GM12878 (cell line): Measurements from ENCODE around the gene CFL2. TPM values are rescaled to one million over a fixed set of nuclear protein-coding genes. Genes with fewer than 3 reads are reported as not detected.

Experiments
- ATAC-seq: fragments of 200-7000 bp; cut with Tn5 transposase; 3 replicates; pipeline ENCODE4 v1.9.1; 2020; ENCODE audit warnings: mild to moderate bottlenecking, moderate library complexity
- BruUV-seq: library from RNA; stranded (reverse); fragments of 400-500 nt; replicated peaks from 2 replicates; lab custom pipeline; 2021; lab: Mats Ljungman, UMichigan
- CTCF ChIA-PET: fragments of 300-600 bp; sonication (Branson Sonifier 250); formaldehyde crosslinking; extraction: SDS; loops from one replicate; lab custom pipeline; 2021; ENCODE audit warnings: inconsistent platforms; lab: Yijun Ruan, JAX
- POLR2A ChIA-PET: fragments of 350-600 bp; formaldehyde crosslinking; extraction: SDS; loops from one replicate; lab custom pipeline; 2021; ENCODE audit warnings: inconsistent platforms; lab: Charles Lee
- RAD21 ChIA-PET: fragments of 300-600 bp; sonication (Branson Sonifier 250); formaldehyde crosslinking; loops from one replicate; lab custom pipeline; 2023; ENCODE audit warnings: antibody characterized with exemption; ENCODE audit not compliant: unreplicated experiment; lab: Charles Lee
- SMC1A ChIA-PET: fragments of 300-600 bp; sonication (Branson Sonifier 250); formaldehyde crosslinking; loops from one replicate; lab custom pipeline; 2023; ENCODE audit not compliant: unreplicated experiment, uncharacterized antibody; lab: Charles Lee
- DNase-seq: peaks from one replicate; pipeline ENCODE4 v3.0.0-alpha.2; 2011; ENCODE audit warnings: low read depth, low spot score
- FAIRE-seq: peaks from 3 replicates; lab custom pipeline; 2011; peaks lifted over from hg19 to GRCh38; lab: Jason Lieb, UNC
- H2AFZ ChIP-seq: 2 replicates; pipeline ENCODE4 v1.6.0; 2011; ENCODE audit warnings: low read depth, low read length, control low read depth; ENCODE audit not compliant: control insufficient read depth
- H3K27ac ChIP-seq: 2 replicates; pipeline ENCODE4 v1.5.1; 2011; ENCODE audit warnings: control low read depth; ENCODE audit not compliant: control insufficient read depth, insufficient read depth
- H3K27me3 ChIP-seq, 2 experiments: replicated peaks in 1 of 2; 2 replicates each; pipeline versions ENCODE4 v1.6.0 to v1.6.1; 2011; ENCODE audit warnings: low read length in 1 of 2; ENCODE audit not compliant: control insufficient read depth in 2 of 2, insufficient read depth in 2 of 2
- H3K36me3 ChIP-seq, 2 experiments: 2 replicates each; pipeline ENCODE4 v1.5.1; 2011; ENCODE audit warnings: low read length in 1 of 2; ENCODE audit not compliant: control insufficient read depth in 2 of 2, insufficient read depth in 2 of 2
- H3K4me1 ChIP-seq: 2 replicates; pipeline ENCODE4 v1.6.1; 2011; ENCODE audit warnings: mild to moderate bottlenecking, low read length, moderate library complexity, mixed read lengths; ENCODE audit not compliant: control insufficient read depth, insufficient read depth
- H3K4me2 ChIP-seq: 2 replicates; pipeline ENCODE4 v1.6.0; 2011; ENCODE audit warnings: control low read depth; ENCODE audit not compliant: control insufficient read depth, insufficient read depth
- H3K4me3 ChIP-seq: fragments of 200-600 bp; sonication (generic); 2 replicates; pipeline ENCODE4 v1.5.1; 2016
- H3K79me2 ChIP-seq: 2 replicates; pipeline ENCODE4 v1.6.0; 2011; ENCODE audit warnings: low read length; ENCODE audit not compliant: control insufficient read depth, insufficient read depth
- H3K9ac ChIP-seq: 2 replicates; pipeline ENCODE4 v1.8.0; 2011; ENCODE audit warnings: low read length, control low read depth, mixed read lengths; ENCODE audit not compliant: control insufficient read depth, insufficient read depth
- H3K9me3 ChIP-seq: replicated peaks from 3 replicates; pipeline ENCODE4 v1.5.1; 2011; ENCODE audit warnings: mild to moderate bottlenecking, low read length; ENCODE audit not compliant: control insufficient read depth, insufficient read depth
- H4K20me1 ChIP-seq: 2 replicates; pipeline ENCODE4 v1.6.0; 2011; ENCODE audit not compliant: control insufficient read depth, insufficient read depth
- CHD1 ChIP-seq: IDR thresholded peaks from 2 replicates; pipeline ENCODE4 v1.6.1; 2012; ENCODE audit warnings: low read depth, low read length, improper control_type of control experiment
- CUX1 ChIP-seq: IDR thresholded peaks from 2 replicates; pipeline ENCODE4 v1.6.1; 2012; ENCODE audit warnings: improper control_type of control experiment, low read depth, low read length; ENCODE audit not compliant: insufficient replicate concordance
- HCFC1 ChIP-seq: fragments of 150-350 bp; IDR thresholded peaks from 2 replicates; pipeline ENCODE4 v1.6.1; 2014; ENCODE audit warnings: low read length
- KDM1A ChIP-seq: fragments of 200-600 bp; sonication (generic); IDR thresholded peaks from 2 replicates; pipeline ENCODE4 v1.6.1; 2016; ENCODE audit warnings: borderline replicate concordance
- MXI1 ChIP-seq: fragments of 150-350 bp; IDR thresholded peaks from 2 replicates; pipeline ENCODE4 v1.6.1; 2011; ENCODE audit warnings: low read depth, mild to moderate bottlenecking, inconsistent platforms, low read length, improper control_type of control experiment
- REST ChIP-seq: IDR thresholded peaks from 2 replicates; pipeline ENCODE4 v1.6.1; 2012; ENCODE audit warnings: mild to moderate bottlenecking, low read depth, low read length
- STAT1 ChIP-seq: fragments of 450-650 bp; conservative IDR thresholded peaks from 2 replicates; pipeline ENCODE4 v1.6.1; 2014; ENCODE audit warnings: antibody characterized with exemption, mild to moderate bottlenecking
- ZBTB11 ChIP-seq: fragments of 450-650 bp; formaldehyde crosslinking; IDR thresholded peaks from 2 replicates; pipeline ENCODE4 v1.5.0; 2022; ENCODE audit warnings: mild to moderate bottlenecking, missing genetic modification characterization
- WGBS: methylation state at CpG from one replicate; pipeline ENCODE4 v1.1.6; 2016; ENCODE audit warnings: low lambda C conversion rate; ENCODE audit not compliant: insufficient replicate concordance, insufficient coverage; ENCODE audit errors: missing lambda C conversion rate; 5-methylcytosine and 5-hydroxymethylcytosine counted together
- in situ Hi-C: fragments of 300-500 bp; cut with MboI; formaldehyde crosslinking; loops from 9 replicates; pipeline ENCODE4 v1.14.3; 2018; ENCODE audit warnings: mixed read lengths
- intact Hi-C: fragments of 100-400 bp; cut with micrococcal nuclease; formaldehyde crosslinking; loops from one replicate; pipeline ENCODE4 v1.14.2; 2022; ENCODE audit not compliant: unreplicated experiment
- polyA plus RNA-seq, 11 experiments: library from polyadenylated mRNA; depleted of rRNA in 4 of 11; unstranded in 6 of 11; stranded (reverse) in 5 of 11; fragments of >200 nt; fragmentation: Nextera tagmentation in 4 of 11; fragmentation: Illumina TruSeq in 1 of 11; extraction: Ambion mirVana in 4 of 11; extraction: Trizol in 1 of 11; gene quantifications; 1 replicate in 1 of 11; 2 replicates in 10 of 11; pipeline versions ENCODE4 v1.2.1 to v1.2.3, GENCODE V29; 2011 to 2016; ENCODE audit warnings: inconsistent platforms in 2 of 11, missing spikeins in 2 of 11, low read depth in 1 of 11
- total RNA-seq, 4 experiments: library from RNA; depleted of rRNA in 3 of 4; stranded (reverse); fragments of >200 nt in 3 of 4; fragmentation: Illumina TruSeq in 1 of 4; extraction: Trizol in 1 of 4; gene quantifications; 2 replicates each; pipeline versions ENCODE4 v1.2.1 to v1.2.3, GENCODE V29; 2013 to 2021
- TF ChIP-seq, protein P1 (sequence below): fragments of 450-650 bp; IDR thresholded peaks from 2 replicates; pipeline ENCODE4 v1.6.1; 2016; ENCODE audit warnings: mild to moderate bottlenecking

CFL2 gene
- total and polyA plus RNA-seq, 10 of the 15 experiments (the other 5 are each of a cell fraction or from before 2014, with no cell fraction given), result 4.7 to 13.4 (median 8.4) TPM

DNA sequence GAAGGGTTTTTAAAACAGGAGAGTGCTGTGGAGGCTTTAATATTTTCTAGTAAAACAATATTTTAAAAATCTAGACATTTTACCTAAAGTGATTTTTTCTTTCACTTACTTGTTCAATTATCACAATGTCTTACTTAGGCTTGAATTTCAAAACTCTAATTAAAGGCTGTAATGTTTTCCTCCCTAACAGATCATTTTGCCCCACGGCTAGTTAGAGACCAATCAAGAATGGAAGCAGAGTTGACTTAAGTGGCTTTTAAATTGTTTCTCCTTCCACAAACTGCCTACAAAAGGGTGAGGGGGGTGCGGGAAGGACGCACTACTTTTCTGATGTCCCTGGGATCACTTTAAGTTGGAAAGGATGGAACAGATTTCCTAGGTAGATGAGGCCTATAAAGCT, 9.5 kb upstream of the CFL2 start:
- no peak for ATAC-seq
- TF ChIP-seq KDM1A (no peak), ZBTB11 (CRISPR knock-in tag) (no peak), CHD1 (no peak), HCFC1 (no peak), REST (no peak), CUX1 (no peak), MXI1 (no peak), STAT1 (no peak)
- TF ChIP-seq, protein P1, sequence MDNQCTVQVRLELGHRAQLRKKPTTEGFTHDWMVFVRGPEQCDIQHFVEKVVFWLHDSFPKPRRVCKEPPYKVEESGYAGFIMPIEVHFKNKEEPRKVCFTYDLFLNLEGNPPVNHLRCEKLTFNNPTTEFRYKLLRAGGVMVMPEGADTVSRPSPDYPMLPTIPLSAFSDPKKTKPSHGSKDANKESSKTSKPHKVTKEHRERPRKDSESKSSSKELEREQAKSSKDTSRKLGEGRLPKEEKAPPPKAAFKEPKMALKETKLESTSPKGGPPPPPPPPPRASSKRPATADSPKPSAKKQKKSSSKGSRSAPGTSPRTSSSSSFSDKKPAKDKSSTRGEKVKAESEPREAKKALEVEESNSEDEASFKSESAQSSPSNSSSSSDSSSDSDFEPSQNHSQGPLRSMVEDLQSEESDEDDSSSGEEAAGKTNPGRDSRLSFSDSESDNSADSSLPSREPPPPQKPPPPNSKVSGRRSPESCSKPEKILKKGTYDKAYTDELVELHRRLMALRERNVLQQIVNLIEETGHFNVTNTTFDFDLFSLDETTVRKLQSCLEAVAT, result no peak

More for the DNA sequence above, 9.5 kb upstream of the CFL2 start:
- BruUV-seq, result no TSS peak
- Histone ChIP-seq H3K27me3 (no peaks in the 10 kb centered on the region), H3K4me2 (no peak overlapping the region), H3K9ac (no peak overlapping the region), H3K36me3 (no peaks in the 10 kb centered on the region), H2AFZ (no peak overlapping the region), H3K4me3 (no peak overlapping the region), H3K4me1 (no peaks in the 10 kb centered on the region), H3K9me3 (no peaks in the 10 kb centered on the region), H3K27ac (no peak overlapping the region), H4K20me1 (no peaks in the 10 kb centered on the region), H3K79me2 (no peaks in the 10 kb centered on the region)
- in situ Hi-C loops, result loop anchor here (5.0 kb wide), 1 partner anchor 52 kb away; no protein-coding TSS in a partner anchor
- SMC1A ChIA-PET, result interaction anchor here (1.1 to 5.7 kb wide), 5 partner anchors 14 to 262 kb away, joined by 3 to 82 read pairs (median 5); no protein-coding TSS in a partner anchor
- FAIRE-seq, result no peak
- POLR2A ChIA-PET, result interaction anchor here (1.2 kb wide), 2 partner anchors 9 to 55 kb away, joined by 3 to 5 read pairs; partner anchors contain the start of gene CFL2
- CTCF ChIA-PET, result interaction anchor here (0.7 to 5.4 kb wide), 8 partner anchors 8 to 124 kb away, joined by 4 to 145 read pairs (median 14); no protein-coding TSS in a partner anchor
- RAD21 ChIA-PET, result interaction anchor here (2.3 to 4.3 kb wide), 2 partner anchors 13 to 50 kb away, joined by 18 to 72 read pairs; no protein-coding TSS in a partner anchor
- DNase-seq, result no peak
- intact Hi-C loops, result loop anchor here (1.0 kb wide), 1 partner anchor 52 kb away; no protein-coding TSS in a partner anchor
- WGBS, result 79% methylated on average over 3 of the region's 3 CpGs
